Measurements from ENCODE around the gene LIX1. TPM values are rescaled to one million over a fixed set of nuclear protein-coding genes. Genes with fewer than 3 reads are reported as not detected.

Gene LIX1
- total and polyA plus RNA-seq, 2 of the 13 experiments (the other 11 are each of a cell fraction or from before 2014, with no cell fraction given): not detected

GRCh38 chr5:97127727-97128126, 14.7 kb downstream of the LIX1 start:
- Histone ChIP-seq H3K4me2 (ENCODE audit: low read depth, low read length) (no peak overlapping the region), H3K4me3 (replicated peaks in 1 of 3; ENCODE audit: insufficient read depth in 1 of 3, low read depth in 2 of 3, low read length in 3 of 3) (no peak overlapping the region), H3K4me1 (ENCODE audit: insufficient read depth, low read length) (no peaks in the 10 kb centered on the region), H3K27ac (ENCODE audit: extremely low read length, insufficient read depth, low read length) (no peak overlapping the region), H3K9ac (ENCODE audit: insufficient read depth, low read depth, low read length) (no peak overlapping the region), H3K36me3 (replicated peaks in 1 of 2; ENCODE audit: control insufficient read depth in 1 of 2, insufficient read depth in 2 of 2, low read length in 2 of 2) (no peaks in the 10 kb centered on the region), H3K9me3 (ENCODE audit: low read length) (no peaks in the 10 kb centered on the region), H3K79me2 (ENCODE audit: insufficient read depth, low read length) (no peaks in the 10 kb centered on the region), H2AFZ (ENCODE audit: low read length) (no peak overlapping the region), H3K27me3 (ENCODE audit: control insufficient read depth in 1 of 2, insufficient read depth in 2 of 2, low read length in 2 of 2) (no peaks in the 10 kb centered on the region; a peak in 1 of 5 replicates), H4K20me1 (ENCODE audit: insufficient read depth, low read length) (no peaks in the 10 kb centered on the region)
- intact Hi-C loops (cut with micrococcal nuclease; ENCODE audit: unreplicated experiment): no loop called here
- in situ Hi-C loops (cut with HindIII; ENCODE audit: extremely low pct_ligation_motif_present, low pct_unique_long_range_greater_than_20kb): no loop called here
- WGBS (ENCODE audit: low lambda C conversion rate): 89% methylated on average over 1 of the region's 1 CpG
- no TSS peak for BruUV-seq (replicated peaks)
- FAIRE-seq: no peak
- ChIA-PET POLR2A (no interaction called here), CTCF (ENCODE audit: low intra/inter-chr PET ratio, low total read pairs) (no interaction called here)
- DNase-seq (ENCODE audit: low spot score): no peak
- ATAC-seq: no peak
- TF ChIP-seq POLR2AphosphoS5 (IDR thresholded peaks at IDR 0.05; ENCODE audit: low read depth, low read length) (no peak), ZNF335 (CRISPR knock-in tag; IDR thresholded peaks at IDR 0.05) (no peak), ZNF646 (CRISPR knock-in tag; IDR thresholded peaks at IDR 0.05) (no peak), JUND (CRISPR knock-in tag; IDR thresholded peaks at IDR 0.05) (no peak), ZNF260 (CRISPR knock-in tag; IDR thresholded peaks at IDR 0.05; ENCODE audit: borderline replicate concordance, low read depth) (no peak), PATZ1 (CRISPR knock-in tag; IDR thresholded peaks at IDR 0.05) (no peak), MAFF (IDR thresholded peaks at IDR 0.05; ENCODE audit: low read depth, low read length) (no peak), ZNF431 (CRISPR knock-in tag; IDR thresholded peaks at IDR 0.05; ENCODE audit: borderline replicate concordance, low read depth) (no peak), ATF7 (IDR thresholded peaks at IDR 0.05) (no peak), ATF7 (CRISPR knock-in tag; IDR thresholded peaks at IDR 0.05) (no peak), YEATS2 (CRISPR knock-in tag; IDR thresholded peaks at IDR 0.05; ENCODE audit: borderline replicate concordance) (no peak), SNRNP70 (IDR thresholded peaks at IDR 0.05; ENCODE audit: low read depth, low read length) (no peak)
- TF ChIP-seq, protein P1, sequence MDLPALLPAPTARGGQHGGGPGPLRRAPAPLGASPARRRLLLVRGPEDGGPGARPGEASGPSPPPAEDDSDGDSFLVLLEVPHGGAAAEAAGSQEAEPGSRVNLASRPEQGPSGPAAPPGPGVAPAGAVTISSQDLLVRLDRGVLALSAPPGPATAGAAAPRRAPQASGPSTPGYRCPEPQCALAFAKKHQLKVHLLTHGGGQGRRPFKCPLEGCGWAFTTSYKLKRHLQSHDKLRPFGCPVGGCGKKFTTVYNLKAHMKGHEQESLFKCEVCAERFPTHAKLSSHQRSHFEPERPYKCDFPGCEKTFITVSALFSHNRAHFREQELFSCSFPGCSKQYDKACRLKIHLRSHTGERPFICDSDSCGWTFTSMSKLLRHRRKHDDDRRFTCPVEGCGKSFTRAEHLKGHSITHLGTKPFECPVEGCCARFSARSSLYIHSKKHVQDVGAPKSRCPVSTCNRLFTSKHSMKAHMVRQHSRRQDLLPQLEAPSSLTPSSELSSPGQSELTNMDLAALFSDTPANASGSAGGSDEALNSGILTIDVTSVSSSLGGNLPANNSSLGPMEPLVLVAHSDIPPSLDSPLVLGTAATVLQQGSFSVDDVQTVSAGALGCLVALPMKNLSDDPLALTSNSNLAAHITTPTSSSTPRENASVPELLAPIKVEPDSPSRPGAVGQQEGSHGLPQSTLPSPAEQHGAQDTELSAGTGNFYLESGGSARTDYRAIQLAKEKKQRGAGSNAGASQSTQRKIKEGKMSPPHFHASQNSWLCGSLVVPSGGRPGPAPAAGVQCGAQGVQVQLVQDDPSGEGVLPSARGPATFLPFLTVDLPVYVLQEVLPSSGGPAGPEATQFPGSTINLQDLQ (CRISPR knock-in tag; IDR thresholded peaks at IDR 0.05): no peak
